ENCODE results near the gene DLK2. TPM values are rescaled to one million over a fixed set of nuclear protein-coding genes. Genes with fewer than 3 reads are reported as not detected.

The DLK2 gene
- total RNA-seq, 4 donors from 2014 or later: 23.6 to 61.7 (median 32.3) TPM

DNA sequence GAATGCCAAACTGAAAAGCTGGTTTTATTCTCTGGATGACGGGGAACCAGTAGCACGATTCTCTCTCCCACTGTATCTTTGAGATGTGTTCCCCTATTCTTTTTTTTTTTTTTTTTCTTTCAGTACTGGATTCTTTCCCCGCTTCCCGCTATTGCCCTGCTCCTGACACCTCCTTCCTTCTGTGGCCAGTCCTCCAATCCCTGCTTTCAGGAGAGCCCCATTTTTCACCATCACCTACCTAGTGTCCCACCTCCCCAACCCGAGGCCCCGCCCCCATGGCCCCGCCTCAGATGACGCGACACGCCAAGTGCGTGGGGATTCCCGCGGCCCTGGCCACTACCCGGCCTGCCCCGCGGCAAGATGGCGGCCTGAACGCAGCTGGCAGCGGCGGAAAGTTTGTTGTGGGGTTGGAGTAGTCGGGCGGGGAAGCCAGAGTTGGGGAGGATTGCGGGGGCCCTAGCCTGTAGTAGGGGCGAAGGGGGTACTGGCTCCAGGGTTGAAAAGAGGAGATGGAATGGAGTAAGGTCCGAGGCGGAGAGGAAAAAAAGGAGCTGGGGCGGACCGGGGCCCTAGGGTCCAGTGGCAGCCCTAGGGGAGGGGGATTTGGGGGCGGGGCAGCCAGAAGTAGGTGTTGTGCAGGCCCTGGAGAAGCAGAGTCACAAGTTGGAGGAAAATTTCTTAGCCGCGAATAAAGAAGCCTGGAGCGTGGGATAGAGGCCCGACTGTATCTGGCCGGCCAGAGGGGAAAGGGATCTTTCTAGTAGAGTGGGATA lies 22.1 kb upstream of the DLK2 start, which contains the start of gene TJAP1:
TSS of gene TJAP1 (plus strand) at position 336 of the 773 bp plus-strand sequence. CDS start 21,432 bp downstream, outside the sequence.
- under 1% methylated on average over 34 of the region's 34 CpGs for WGBS
- DNase-seq (ENCODE audit: low spot score in 2 of 2): peak; percentile 95

DNA sequence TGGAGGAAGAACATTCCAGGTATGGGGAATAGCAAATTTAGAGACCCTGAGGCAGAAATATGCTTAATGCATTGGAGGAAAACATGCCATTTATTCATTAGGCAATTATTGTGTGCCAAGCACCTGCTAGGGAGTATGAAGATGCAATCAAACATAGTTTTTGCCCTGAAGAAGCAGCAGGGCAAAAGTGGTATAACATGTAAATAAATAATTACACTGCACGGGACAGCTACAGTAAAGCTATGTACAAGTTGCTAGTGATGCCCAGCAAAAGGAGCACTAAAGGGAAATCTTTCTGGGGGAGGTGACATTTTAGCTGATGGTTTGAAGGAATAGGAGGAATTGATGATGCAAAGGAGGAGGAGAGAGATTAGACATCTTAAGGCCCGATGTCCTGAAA lies 21.4 kb upstream of the DLK2 start:
- TF ChIP-seq CTCF (IDR thresholded peaks at IDR 0.05) (no peak), POLR2A (IDR thresholded peaks at IDR 0.05) (no peak), POLR2AphosphoS5 (IDR thresholded peaks at IDR 0.05) (no peak), EP300 (IDR thresholded peaks at IDR 0.05) (no peak)
- H3K36me3 ChIP-seq: no peaks in the 10 kb centered on the region
- no peaks in the 10 kb centered on the region for H3K9me3 ChIP-seq
- no peak overlapping the region for H3K27ac ChIP-seq
- peaks cover 44% of the 10 kb centered on the region for H3K4me1 ChIP-seq
- peak overlapping the region; percentile 66 for H3K4me3 ChIP-seq
- WGBS: 29% methylated on average over 2 of the region's 2 CpGs
- H3K27me3 ChIP-seq: no peaks in the 10 kb centered on the region
- no peak for DNase-seq (ENCODE audit: low spot score in 2 of 2)

More for the DNA sequence above, 22.1 kb upstream of the DLK2 start, which contains the start of gene TJAP1:
- TF ChIP-seq EP300 (IDR thresholded peaks at IDR 0.05) (no peak), POLR2A (IDR thresholded peaks at IDR 0.05) (peak in 1 of 2 donors; percentile 66), POLR2AphosphoS5 (IDR thresholded peaks at IDR 0.05) (peak in 2 of 3 donors; percentile 18 to 53), CTCF (IDR thresholded peaks at IDR 0.05) (no peak)
- H3K27ac ChIP-seq: peak within 1 kb of the TSS; percentile 75
- H3K9me3 ChIP-seq: no peaks in the 10 kb centered on the region
- peak within 1 kb of the TSS; percentile 66 for H3K4me3 ChIP-seq
- no peaks in the 10 kb centered on the region for H3K36me3 ChIP-seq
- H3K27me3 ChIP-seq: no peaks in the 10 kb centered on the region
- H3K4me1 ChIP-seq: peaks cover 46% of the 10 kb centered on the region

GRCh38 chr6:43475516-43475915 lies 20.2 kb upstream of the DLK2 start:
- 69% methylated on average over 6 of the region's 6 CpGs for WGBS
- Histone ChIP-seq H3K9me3 (no peaks in the 10 kb centered on the region), H3K27ac (no peak overlapping the region), H3K4me3 (no peak overlapping the region), H3K36me3 (no peaks in the 10 kb centered on the region), H3K27me3 (no peaks in the 10 kb centered on the region), H3K4me1 (peaks cover 32% of the 10 kb centered on the region)
- no peak for DNase-seq (ENCODE audit: low spot score in 2 of 2)
- TF ChIP-seq POLR2AphosphoS5 (IDR thresholded peaks at IDR 0.05) (no peak), CTCF (IDR thresholded peaks at IDR 0.05) (no peak), POLR2A (IDR thresholded peaks at IDR 0.05) (no peak), EP300 (IDR thresholded peaks at IDR 0.05) (no peak)

DNA sequence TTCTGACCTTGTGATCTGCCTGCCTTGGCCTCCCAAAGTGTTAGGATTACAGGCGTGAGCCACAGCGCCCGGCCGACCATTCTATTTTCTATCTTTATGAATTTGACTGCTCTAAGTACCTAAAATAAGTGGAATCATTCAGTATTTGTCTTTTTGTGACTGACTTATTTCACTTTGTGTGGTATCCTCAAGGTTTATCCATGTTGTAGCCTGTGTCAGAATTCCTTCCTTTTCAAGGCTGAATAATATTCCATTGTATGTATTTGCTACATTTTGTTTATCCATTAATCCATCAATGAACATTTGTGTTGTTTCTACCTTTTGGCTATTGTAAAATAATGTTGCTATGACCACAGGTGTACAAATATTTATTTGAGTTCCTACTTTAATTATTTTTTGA lies 17.2 kb upstream of the DLK2 start:
- H3K27me3 ChIP-seq: peaks cover 14% of the 10 kb centered on the region
- no peak for DNase-seq (ENCODE audit: low spot score in 2 of 2)
- H3K4me1 ChIP-seq: peaks cover 10% of the 10 kb centered on the region
- H3K36me3 ChIP-seq: no peaks in the 10 kb centered on the region
- WGBS: 96% methylated on average over 4 of the region's 4 CpGs
- no peak overlapping the region for H3K4me3 ChIP-seq
- no peak for TF ChIP-seq POLR2A (IDR thresholded peaks at IDR 0.05)
- no peak for TF ChIP-seq POLR2AphosphoS5 (IDR thresholded peaks at IDR 0.05)
- TF ChIP-seq CTCF (IDR thresholded peaks at IDR 0.05): no peak
- TF ChIP-seq EP300 (IDR thresholded peaks at IDR 0.05): no peak
- no peaks in the 10 kb centered on the region for H3K9me3 ChIP-seq
- H3K27ac ChIP-seq: no peak overlapping the region

DNA sequence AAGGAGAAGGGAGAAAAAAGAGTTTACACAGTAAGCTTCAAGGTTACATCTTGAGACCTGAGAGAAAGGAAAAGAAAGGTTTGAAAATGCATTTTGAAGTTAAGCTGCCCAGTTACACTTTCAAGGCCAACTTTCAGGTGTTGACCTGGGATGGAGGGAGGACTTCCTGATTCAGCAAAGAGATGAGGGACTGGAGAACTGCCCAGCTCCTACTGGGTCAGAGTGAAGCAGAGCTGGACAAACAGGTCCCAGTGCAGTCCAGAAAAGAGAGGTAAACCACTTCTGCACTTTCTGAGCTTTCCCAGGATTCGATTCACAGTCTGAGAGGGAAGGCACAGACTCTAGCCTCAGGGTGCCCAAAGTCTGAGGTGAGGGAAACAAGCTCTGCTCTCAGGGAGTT lies 16.1 kb upstream of the DLK2 start:
- TF ChIP-seq POLR2AphosphoS5 (IDR thresholded peaks at IDR 0.05): no peak
- TF ChIP-seq EP300 (IDR thresholded peaks at IDR 0.05): no peak
- TF ChIP-seq POLR2A (IDR thresholded peaks at IDR 0.05): no peak
- no peak for TF ChIP-seq CTCF (IDR thresholded peaks at IDR 0.05)
- Histone ChIP-seq H3K4me3 (no peak overlapping the region), H3K4me1 (peaks cover 6% of the 10 kb centered on the region), H3K9me3 (no peaks in the 10 kb centered on the region), H3K36me3 (no peaks in the 10 kb centered on the region), H3K27ac (no peak overlapping the region), H3K27me3 (peaks cover 14% of the 10 kb centered on the region)
- WGBS: 82% methylated on average over 1 of the region's 1 CpG
- no peak for DNase-seq (ENCODE audit: low spot score in 2 of 2)
